ENCODE results near the gene PDCD4. TPM values are rescaled to one million over a fixed set of nuclear protein-coding genes. Genes with fewer than 3 reads are reported as not detected.

The PDCD4 gene
- total RNA-seq, 2 experiments from 2014 or later, result 97.1 to 98.4 TPM

- peaks cover 32% of the 10 kb centered on the region for H3K4me1 Mint-ChIP-seq (ENCODE audit: low read depth)
- H3K4me3 Mint-ChIP-seq, result no peak overlapping the region
- H3K36me3 Mint-ChIP-seq (ENCODE audit: low read depth), result no peaks in the 10 kb centered on the region
- no peaks in the 10 kb centered on the region for H3K27me3 Mint-ChIP-seq (ENCODE audit: low read depth)
- no peaks in the 10 kb centered on the region for H3K9me3 Mint-ChIP-seq (ENCODE audit: insufficient read depth)
- ChIA-PET CTCF (interaction anchor here (1.4 kb wide), 1 partner anchor 88 kb away, joined by 3 read pairs; no protein-coding TSS in a partner anchor), POLR2A (no interaction called here)
- H3K27ac Mint-ChIP-seq, result peak overlapping the region; percentile 81
- DNase-seq (no peak), ATAC-seq (no peak)
Measured at GRCh38 chr10:110833941-110834628, 37.6 kb upstream of the PDCD4 start.

GRCh38 chr10:110834629-110835301, 37.0 kb upstream of the PDCD4 start:
- Mint-ChIP-seq H3K27ac (peak overlapping the region; percentile 81), H3K36me3 (ENCODE audit: low read depth) (no peaks in the 10 kb centered on the region), H3K27me3 (ENCODE audit: low read depth) (no peaks in the 10 kb centered on the region), H3K9me3 (ENCODE audit: insufficient read depth) (no peaks in the 10 kb centered on the region), H3K4me1 (ENCODE audit: low read depth) (peaks cover 32% of the 10 kb centered on the region), H3K4me3 (no peak overlapping the region)
- ChIA-PET CTCF (interaction anchor here (0.7 to 3.7 kb wide), 10 partner anchors 9 to 88 kb away, joined by 3 to 23 read pairs (median 4); partner anchors contain the start of gene PDCD4), POLR2A (interaction anchor here (0.9 to 4.2 kb wide), 3 partner anchors 31 to 38 kb away, joined by 3 to 24 read pairs (median 5); partner anchors contain the start of gene PDCD4)
- ATAC-seq (peak; percentile 73), DNase-seq (peak; percentile 58)

GRCh38 chr10:110835841-110836240, 35.9 kb upstream of the PDCD4 start:
- H3K27me3 Mint-ChIP-seq (ENCODE audit: low read depth), result no peaks in the 10 kb centered on the region
- H3K4me3 Mint-ChIP-seq, result no peak overlapping the region
- H3K9me3 Mint-ChIP-seq (ENCODE audit: insufficient read depth), result no peaks in the 10 kb centered on the region
- no peaks in the 10 kb centered on the region for H3K36me3 Mint-ChIP-seq (ENCODE audit: low read depth)
- peak overlapping the region; percentile 64 for H3K27ac Mint-ChIP-seq
- ChIA-PET POLR2A (interaction anchor here (0.8 to 4.2 kb wide), 4 partner anchors 30 to 37 kb away, joined by 3 to 24 read pairs (median 3); partner anchors contain the start of gene PDCD4), CTCF (interaction anchor here (0.6 to 3.7 kb wide), 8 partner anchors 8 to 1636 kb away, joined by 3 to 23 read pairs (median 4); no protein-coding TSS in a partner anchor)
- ATAC-seq, result no peak
- H3K4me1 Mint-ChIP-seq (ENCODE audit: low read depth), result peaks cover 32% of the 10 kb centered on the region
- DNase-seq, result no peak

- ATAC-seq (no peak), DNase-seq (no peak)
- no peaks in the 10 kb centered on the region for H3K9me3 Mint-ChIP-seq (ENCODE audit: insufficient read depth)
- no peaks in the 10 kb centered on the region for H3K36me3 Mint-ChIP-seq (ENCODE audit: low read depth)
- H3K27ac Mint-ChIP-seq, result peak overlapping the region; percentile 52
- no peaks in the 10 kb centered on the region for H3K27me3 Mint-ChIP-seq (ENCODE audit: low read depth)
- POLR2A ChIA-PET, result interaction anchor here (1.1 to 4.2 kb wide), 2 partner anchors 29 to 36 kb away, joined by 3 to 24 read pairs; partner anchors contain the start of gene PDCD4
- H3K4me1 Mint-ChIP-seq (ENCODE audit: low read depth), result peaks cover 39% of the 10 kb centered on the region
- H3K4me3 Mint-ChIP-seq, result no peak overlapping the region
- CTCF ChIA-PET, result interaction anchor here (0.6 to 3.7 kb wide), 9 partner anchors 13 to 88 kb away, joined by 3 to 23 read pairs (median 4); no protein-coding TSS in a partner anchor
Measured at GRCh38 chr10:110836706-110837105, 35.0 kb upstream of the PDCD4 start.

GRCh38 chr10:110837418-110838171, 34.1 kb upstream of the PDCD4 start:
- Mint-ChIP-seq H3K36me3 (ENCODE audit: low read depth) (no peaks in the 10 kb centered on the region), H3K4me1 (ENCODE audit: low read depth) (peaks cover 48% of the 10 kb centered on the region), H3K27ac (no peak overlapping the region), H3K9me3 (ENCODE audit: insufficient read depth) (no peaks in the 10 kb centered on the region), H3K4me3 (no peak overlapping the region), H3K27me3 (ENCODE audit: low read depth) (no peaks in the 10 kb centered on the region)
- DNase-seq, result no peak
- ChIA-PET POLR2A (interaction anchor here (4.2 kb wide), 1 partner anchor 35 kb away, joined by 24 read pairs; the partner anchor contains the start of gene PDCD4), CTCF (interaction anchor here (0.6 to 3.7 kb wide), 9 partner anchors 20 to 89 kb away, joined by 3 to 23 read pairs (median 4); no protein-coding TSS in a partner anchor)
- no peak for ATAC-seq

GRCh38 chr10:110840225-110840922, 31.4 kb upstream of the PDCD4 start:
- H3K9me3 Mint-ChIP-seq (ENCODE audit: insufficient read depth), result no peaks in the 10 kb centered on the region
- peaks cover 1% of the 10 kb centered on the region for H3K36me3 Mint-ChIP-seq (ENCODE audit: low read depth)
- peaks cover 59% of the 10 kb centered on the region for H3K4me1 Mint-ChIP-seq (ENCODE audit: low read depth)
- no peaks in the 10 kb centered on the region for H3K27me3 Mint-ChIP-seq (ENCODE audit: low read depth)
- no peak overlapping the region for H3K27ac Mint-ChIP-seq
- POLR2A ChIA-PET, result no interaction called here
- CTCF ChIA-PET, result no interaction called here
- no peak for DNase-seq
- ATAC-seq, result no peak
- no peak overlapping the region for H3K4me3 Mint-ChIP-seq

- peaks cover 1% of the 10 kb centered on the region for H3K36me3 Mint-ChIP-seq (ENCODE audit: low read depth)
- DNase-seq, result no peak
- ChIA-PET POLR2A (interaction anchor here (1.2 to 2.5 kb wide), 2 partner anchors 11 to 13 kb away, joined by 3 to 11 read pairs; no protein-coding TSS in a partner anchor), CTCF (interaction anchor here (0.8 to 3.8 kb wide), 2 partner anchors 31 to 38 kb away, joined by 3 to 25 read pairs; partner anchors contain the start of gene PDCD4)
- H3K27ac Mint-ChIP-seq, result no peak overlapping the region
- no peaks in the 10 kb centered on the region for H3K27me3 Mint-ChIP-seq (ENCODE audit: low read depth)
- peaks cover 58% of the 10 kb centered on the region for H3K4me1 Mint-ChIP-seq (ENCODE audit: low read depth)
- H3K4me3 Mint-ChIP-seq, result no peak overlapping the region
- ATAC-seq, result no peak
- no peaks in the 10 kb centered on the region for H3K9me3 Mint-ChIP-seq (ENCODE audit: insufficient read depth)
Measured at GRCh38 chr10:110840923-110841428, 30.8 kb upstream of the PDCD4 start.

GRCh38 chr10:110841767-110842267, 29.9 kb upstream of the PDCD4 start:
- ATAC-seq (no peak), DNase-seq (no peak)
- POLR2A ChIA-PET, result interaction anchor here (1.2 to 2.5 kb wide), 4 partner anchors 10 to 39 kb away, joined by 3 to 12 read pairs (median 8); no protein-coding TSS in a partner anchor
- Mint-ChIP-seq H3K27ac (no peak overlapping the region), H3K4me3 (no peak overlapping the region), H3K9me3 (ENCODE audit: insufficient read depth) (no peaks in the 10 kb centered on the region), H3K27me3 (ENCODE audit: low read depth) (no peaks in the 10 kb centered on the region), H3K36me3 (ENCODE audit: low read depth) (peaks cover 1% of the 10 kb centered on the region), H3K4me1 (ENCODE audit: low read depth) (peaks cover 57% of the 10 kb centered on the region)
- CTCF ChIA-PET, result interaction anchor here (0.8 to 3.8 kb wide), 7 partner anchors 9 to 39 kb away, joined by 3 to 25 read pairs (median 4); partner anchors contain the start of gene PDCD4

GRCh38 chr10:110842326-110842904, 29.3 kb upstream of the PDCD4 start:
- Mint-ChIP-seq H3K27me3 (ENCODE audit: low read depth) (no peaks in the 10 kb centered on the region), H3K4me3 (no peak overlapping the region), H3K27ac (peak overlapping the region; percentile 60), H3K9me3 (ENCODE audit: insufficient read depth) (no peaks in the 10 kb centered on the region), H3K36me3 (ENCODE audit: low read depth) (peaks cover 1% of the 10 kb centered on the region), H3K4me1 (ENCODE audit: low read depth) (peaks cover 54% of the 10 kb centered on the region)
- DNase-seq (no peak), ATAC-seq (peak; percentile 13)
- POLR2A ChIA-PET, result interaction anchor here (0.9 to 2.5 kb wide), 8 partner anchors 10 to 48 kb away, joined by 3 to 12 read pairs (median 7); partner anchors contain the start of gene PDCD4
- CTCF ChIA-PET, result interaction anchor here (0.8 to 3.8 kb wide), 10 partner anchors 10 to 96 kb away, joined by 3 to 25 read pairs (median 4); no protein-coding TSS in a partner anchor

- Mint-ChIP-seq H3K36me3 (ENCODE audit: low read depth) (peaks cover 1% of the 10 kb centered on the region), H3K27me3 (ENCODE audit: low read depth) (no peaks in the 10 kb centered on the region), H3K27ac (peak overlapping the region; percentile 60), H3K9me3 (ENCODE audit: insufficient read depth) (no peaks in the 10 kb centered on the region), H3K4me3 (peak overlapping the region; percentile 12), H3K4me1 (ENCODE audit: low read depth) (peaks cover 50% of the 10 kb centered on the region)
- peak; percentile 88 for ATAC-seq
- DNase-seq, result peak; percentile 69
- CTCF ChIA-PET, result interaction anchor here (0.6 to 3.8 kb wide), 13 partner anchors 8 to 97 kb away, joined by 3 to 25 read pairs (median 4); no protein-coding TSS in a partner anchor
- POLR2A ChIA-PET, result interaction anchor here (0.9 to 2.5 kb wide), 9 partner anchors 9 to 69 kb away, joined by 3 to 12 read pairs (median 5); partner anchors contain the start of gene PDCD4
Measured at GRCh38 chr10:110843031-110843430, 28.7 kb upstream of the PDCD4 start.
